Right atrium auricular region (tissue), 2 donors: ENCODE data around the gene TSPAN10. TPM values are rescaled to one million over a fixed set of nuclear protein-coding genes. Genes with fewer than 3 reads are reported as not detected.

ENCODE experiments used
- DNase-seq: peaks from one replicate; pipeline ENCODE4 v3.0.0-alpha.2; 2019; ENCODE audit warnings: low spot score
- H3K27ac ChIP-seq, 2 donors: fragments of 200-600 bp; sonication (generic); 1 replicate in 1 of 2; 2 replicates in 1 of 2; pipeline ENCODE4 v1.5.1; 2016 to 2019
- H3K27me3 ChIP-seq, 2 donors: fragments of 200-600 bp; sonication (generic); one replicate each; pipeline versions ENCODE4 v1.5.1 to v1.6.0; 2017 to 2019
- H3K36me3 ChIP-seq: fragments of 200-600 bp; sonication (generic); one replicate; pipeline ENCODE4 v1.5.1; 2016
- H3K4me1 ChIP-seq, 2 donors: fragments of 200-600 bp; sonication (generic); one replicate each; pipeline versions ENCODE4 v1.5.1 to v1.6.0; 2017 to 2019
- H3K4me3 ChIP-seq, 2 donors: fragments of 200-600 bp; sonication (generic); 1 replicate in 1 of 2; 2 replicates in 1 of 2; pipeline ENCODE4 v1.5.1; 2017 to 2019; ENCODE audit warnings: mild to moderate bottlenecking in 1 of 2, moderate library complexity in 1 of 2
- H3K9me3 ChIP-seq, 2 donors: fragments of 200-600 bp; sonication (generic); one replicate each; pipeline ENCODE4 v1.5.1; 2019
- CTCF ChIP-seq, 2 donors: fragments of 200-600 bp; sonication (generic); IDR thresholded peaks; one replicate each; pipeline ENCODE4 v1.5.1; 2019; ENCODE audit warnings: antibody characterized with exemption in 2 of 2
- total RNA-seq, 2 donors: library from RNA; depleted of rRNA; stranded (reverse); fragments of >200 nt; gene quantifications; one replicate each; pipeline ENCODE4 v1.1.0, GENCODE V29; 2016

The TSPAN10 gene
- total RNA-seq, 2 donors from 2014 or later = not detected

- no peak overlapping the region for H3K27ac ChIP-seq
- H3K9me3 ChIP-seq = no peaks in the 10 kb centered on the region
- H3K36me3 ChIP-seq = peaks cover 77% of the 10 kb centered on the region
- H3K4me3 ChIP-seq = no peak overlapping the region
- H3K27me3 ChIP-seq = no peaks in the 10 kb centered on the region
- DNase-seq = no peak
- no peak for TF ChIP-seq CTCF (IDR thresholded peaks at IDR 0.05)
- H3K4me1 ChIP-seq = peaks cover 0 to 20% of the 10 kb centered on the region in 2 donors
Observed at GRCh38 chr17:81687770-81688541, 51.0 kb downstream of the TSPAN10 start.

- H3K27me3 ChIP-seq = no peaks in the 10 kb centered on the region
- no peak for DNase-seq
- H3K4me3 ChIP-seq = no peak overlapping the region
- peaks cover 83% of the 10 kb centered on the region for H3K36me3 ChIP-seq
- H3K27ac ChIP-seq = no peak overlapping the region
- H3K4me1 ChIP-seq = peaks cover 0 to 18% of the 10 kb centered on the region in 2 donors
- no peaks in the 10 kb centered on the region for H3K9me3 ChIP-seq
- no peak for TF ChIP-seq CTCF (IDR thresholded peaks at IDR 0.05)
Observed at GRCh38 chr17:81688616-81689015, 51.6 kb downstream of the TSPAN10 start.

GRCh38 chr17:81690066-81690465, 53.1 kb downstream of the TSPAN10 start:
- no peak for TF ChIP-seq CTCF (IDR thresholded peaks at IDR 0.05)
- Histone ChIP-seq H3K36me3 (peaks cover 98% of the 10 kb centered on the region), H3K4me1 (peaks cover 0 to 10% of the 10 kb centered on the region in 2 donors), H3K4me3 (no peak overlapping the region), H3K27me3 (no peaks in the 10 kb centered on the region), H3K27ac (no peak overlapping the region), H3K9me3 (no peaks in the 10 kb centered on the region)
- no peak for DNase-seq

- Histone ChIP-seq H3K27me3 (no peaks in the 10 kb centered on the region), H3K36me3 (peaks cover 100% of the 10 kb centered on the region), H3K4me1 (peaks cover 0 to 5% of the 10 kb centered on the region in 2 donors), H3K27ac (no peak overlapping the region), H3K4me3 (no peak overlapping the region), H3K9me3 (no peaks in the 10 kb centered on the region)
- TF ChIP-seq CTCF (IDR thresholded peaks at IDR 0.05) = no peak
- DNase-seq = no peak
Observed at GRCh38 chr17:81690549-81690948, 53.6 kb downstream of the TSPAN10 start.

- H3K27ac ChIP-seq = no peak overlapping the region
- no peak for TF ChIP-seq CTCF (IDR thresholded peaks at IDR 0.05)
- no peaks in the 10 kb centered on the region for H3K9me3 ChIP-seq
- no peaks in the 10 kb centered on the region for H3K4me1 ChIP-seq
- no peaks in the 10 kb centered on the region for H3K27me3 ChIP-seq
- peaks cover 100% of the 10 kb centered on the region for H3K36me3 ChIP-seq
- no peak for DNase-seq
- H3K4me3 ChIP-seq = no peak overlapping the region
Observed at GRCh38 chr17:81691196-81691595, 54.2 kb downstream of the TSPAN10 start.

- peaks cover 100% of the 10 kb centered on the region for H3K36me3 ChIP-seq
- TF ChIP-seq CTCF (IDR thresholded peaks at IDR 0.05) = no peak
Observed at GRCh38 chr17:81691608-81692007, 54.6 kb downstream of the TSPAN10 start.

More at GRCh38 chr17:81691608-81692007, 54.6 kb downstream of the TSPAN10 start:
- H3K4me3 ChIP-seq = no peak overlapping the region
- DNase-seq = no peak
- H3K27me3 ChIP-seq = no peaks in the 10 kb centered on the region
- H3K9me3 ChIP-seq = no peaks in the 10 kb centered on the region
- peaks cover 0 to 2% of the 10 kb centered on the region in 2 donors for H3K4me1 ChIP-seq
- no peak overlapping the region for H3K27ac ChIP-seq
